Stimulated activated CD4-positive, alpha-beta T cell treated with anti-CD3 and anti-CD28 coated beads, Interleukin-1b, Interleukin-23, amount 100 ng/mL, for 1 hour (primary cell): ENCODE results near the gene JPT2.

Source experiments
- DNase-seq, 2 donors: peaks; one replicate each; pipeline ENCODE4 v3.0.0-alpha.2; 2020; ENCODE audit warnings: low read depth in 2 of 2

JPT2 gene

DNA sequence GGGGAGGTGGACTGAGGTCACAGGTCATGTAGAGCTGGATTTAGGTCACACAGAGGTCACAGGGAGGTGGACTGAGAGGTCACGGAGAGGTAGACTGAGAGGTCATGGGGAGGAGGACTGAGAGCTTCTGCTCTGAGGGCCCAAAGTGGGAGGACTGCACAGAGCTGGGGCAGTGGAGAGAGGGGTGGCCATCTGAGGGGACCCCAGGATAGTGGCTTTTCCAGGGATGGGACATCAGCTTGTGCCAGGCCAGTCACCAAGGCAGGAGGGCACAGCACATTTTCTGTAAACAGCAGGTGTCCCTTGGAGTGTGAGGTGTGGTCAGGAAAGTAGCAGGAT lies 26.1 kb upstream of the JPT2 start:
- DNase-seq = no peak

DNA sequence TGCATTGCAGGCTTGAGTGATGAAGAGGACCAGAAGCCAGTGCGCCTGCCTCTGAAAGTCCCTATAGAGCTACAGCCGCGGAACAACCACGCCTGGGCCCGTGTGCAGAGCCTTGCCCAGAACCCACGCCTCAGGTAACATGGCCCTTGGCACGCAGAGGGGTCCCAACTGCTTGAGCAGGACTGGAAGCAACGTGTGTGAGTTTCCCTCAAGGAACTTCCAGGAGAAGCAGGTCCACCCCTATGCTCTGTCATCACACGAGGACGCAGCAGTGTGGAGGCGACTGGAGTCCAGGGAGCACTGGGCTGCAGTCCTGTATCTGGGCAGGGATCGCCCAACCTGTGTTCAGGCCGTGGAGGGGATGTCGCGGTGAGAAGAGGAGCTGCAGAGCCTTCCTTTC lies 25.1 kb upstream of the JPT2 start:
- DNase-seq = no peak

DNA sequence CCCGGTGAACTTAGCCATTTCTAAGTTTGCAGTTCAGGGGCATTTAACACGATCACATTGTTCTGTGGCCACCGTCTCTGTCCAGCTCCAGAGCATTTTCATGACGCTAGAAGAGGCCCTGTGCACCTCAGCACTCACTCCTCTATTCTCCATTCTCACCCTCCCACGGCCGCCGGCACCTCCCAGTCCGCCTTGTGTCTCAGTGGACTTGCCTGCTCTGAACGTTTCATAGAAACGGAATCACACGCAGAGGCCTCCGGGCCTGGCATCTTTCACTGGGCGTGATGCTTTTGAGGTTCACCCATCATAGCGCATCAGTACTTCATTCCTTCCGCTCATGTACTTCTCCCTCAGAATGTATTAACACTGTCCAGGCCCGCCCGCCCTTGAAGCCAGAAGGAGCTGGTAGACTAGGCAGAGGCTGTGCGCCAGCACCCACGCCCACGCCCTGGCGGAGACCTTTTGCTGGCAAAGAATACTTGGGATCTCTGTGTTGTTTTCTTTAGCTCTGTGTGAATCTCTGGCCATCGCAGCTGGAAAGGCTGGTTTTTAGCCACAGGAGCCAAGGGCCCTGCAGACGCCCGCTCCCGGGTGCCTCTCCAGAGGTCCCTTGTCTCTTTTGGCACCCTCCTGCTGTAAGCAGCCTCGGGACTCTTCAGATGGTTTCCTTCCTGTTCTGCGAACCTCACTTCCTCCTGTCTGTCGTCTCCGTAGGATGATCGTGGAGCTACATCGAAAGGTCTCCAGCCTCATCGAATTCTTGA lies 23.4 kb upstream of the JPT2 start:
- no peak for DNase-seq

DNA sequence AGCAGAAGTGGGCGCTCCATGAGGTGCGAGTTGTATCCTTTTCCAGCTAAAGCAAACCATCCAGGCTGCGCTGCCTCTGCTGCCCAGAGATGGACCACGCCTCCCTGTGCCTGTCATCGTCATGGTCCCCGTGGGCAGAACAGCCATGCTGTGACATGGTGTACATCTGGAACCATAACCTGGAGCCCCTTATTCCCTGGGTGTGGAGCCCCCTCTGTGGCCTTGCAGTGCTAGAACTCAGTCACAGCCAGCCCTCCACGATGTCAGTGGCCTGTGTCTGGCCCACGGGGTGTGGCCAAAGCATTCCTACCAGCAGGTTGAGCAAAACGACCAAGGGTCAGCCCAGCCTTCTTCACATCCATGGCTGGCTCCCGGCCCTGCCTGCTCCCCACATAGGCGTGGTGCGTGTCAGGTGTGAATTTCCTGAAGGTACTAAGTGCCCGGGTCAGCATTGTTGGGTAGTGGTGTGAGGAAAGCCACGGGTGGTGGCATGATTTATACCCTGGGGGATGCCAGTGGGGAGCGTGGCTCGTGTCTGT lies 22.7 kb upstream of the JPT2 start:
- DNase-seq = no peak

DNA sequence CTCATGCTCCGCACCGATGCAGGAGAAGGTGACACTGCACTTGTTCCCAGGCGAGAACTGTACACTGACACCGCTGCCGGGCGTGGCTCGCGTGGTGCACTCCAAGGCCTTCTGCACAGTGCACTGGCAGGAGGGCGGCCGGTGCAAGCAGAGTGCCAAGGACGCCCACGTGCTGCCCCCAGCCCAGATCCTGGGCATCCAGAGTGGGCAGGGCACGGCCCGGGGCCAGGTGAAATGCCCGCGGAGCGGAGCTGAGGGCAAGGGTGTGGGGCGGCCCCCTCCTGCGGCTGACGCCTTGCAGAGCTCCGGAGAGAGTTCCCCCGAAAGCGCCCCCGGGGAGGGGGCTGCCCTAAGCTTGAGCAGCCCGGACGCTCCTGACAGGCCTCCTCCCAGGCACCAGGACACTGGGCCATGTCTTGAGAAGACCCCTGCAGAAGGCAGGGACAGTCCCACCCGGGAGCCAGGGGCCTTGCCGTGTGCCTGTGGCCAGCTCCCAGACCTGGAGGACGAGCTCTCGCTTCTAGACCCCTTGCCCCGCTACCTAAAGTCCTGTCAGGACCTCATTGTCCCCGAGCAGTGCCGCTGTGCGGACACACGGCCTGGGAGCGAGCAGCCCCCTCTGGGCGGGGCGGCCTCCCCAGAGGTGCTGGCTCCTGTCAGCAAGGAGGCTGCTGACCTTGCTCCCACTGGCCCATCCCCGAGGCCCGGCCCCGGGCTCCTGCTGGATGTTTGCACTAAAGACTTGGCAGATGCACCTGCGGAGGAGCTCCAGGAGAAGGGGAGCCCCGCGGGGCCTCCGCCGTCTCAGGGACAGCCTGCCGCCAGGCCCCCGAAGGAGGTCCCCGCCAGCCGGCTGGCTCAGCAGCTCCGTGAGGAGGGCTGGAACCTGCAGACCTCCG lies 21.9 kb upstream of the JPT2 start:
- DNase-seq = no peak

DNA sequence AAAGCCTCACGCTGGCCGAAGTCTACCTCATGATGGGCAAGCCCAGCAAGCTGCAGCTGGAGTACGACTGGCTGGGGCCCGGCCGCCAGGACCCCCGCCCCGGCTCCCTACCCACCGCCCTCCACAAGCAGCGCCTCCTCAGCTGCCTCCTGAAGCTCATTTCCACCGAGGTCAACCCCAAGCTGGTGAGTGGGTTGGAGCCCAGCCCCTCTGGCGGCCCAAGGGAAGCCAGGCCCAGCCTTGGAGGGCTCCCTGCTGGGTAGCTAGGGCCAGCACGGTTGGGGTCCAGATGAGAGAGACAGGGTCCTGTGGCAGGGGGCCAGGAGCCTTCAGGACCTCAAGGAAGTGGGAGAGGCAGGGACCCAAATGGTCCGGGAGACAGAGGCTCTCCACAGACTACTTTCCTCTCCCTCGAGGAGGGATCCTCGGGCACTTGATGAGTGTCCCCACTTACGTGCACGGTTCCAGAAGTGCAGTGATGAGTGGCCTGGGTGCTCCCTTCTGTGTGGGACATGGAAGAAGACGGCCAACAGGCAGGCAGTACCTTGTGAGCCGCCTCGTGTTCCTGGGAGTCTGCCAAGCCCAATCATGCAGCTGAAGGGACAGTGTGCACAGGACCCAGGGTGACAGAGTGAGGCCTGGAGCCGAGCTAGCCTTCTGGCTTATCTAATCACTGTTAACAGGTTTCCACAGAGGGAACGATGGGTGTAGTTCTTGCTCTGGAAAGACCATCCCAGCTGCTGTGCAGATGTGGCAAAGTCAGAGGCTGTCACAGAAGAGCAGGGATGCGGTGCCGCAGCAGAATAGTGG lies 21.1 kb upstream of the JPT2 start:
- no peak for DNase-seq

DNA sequence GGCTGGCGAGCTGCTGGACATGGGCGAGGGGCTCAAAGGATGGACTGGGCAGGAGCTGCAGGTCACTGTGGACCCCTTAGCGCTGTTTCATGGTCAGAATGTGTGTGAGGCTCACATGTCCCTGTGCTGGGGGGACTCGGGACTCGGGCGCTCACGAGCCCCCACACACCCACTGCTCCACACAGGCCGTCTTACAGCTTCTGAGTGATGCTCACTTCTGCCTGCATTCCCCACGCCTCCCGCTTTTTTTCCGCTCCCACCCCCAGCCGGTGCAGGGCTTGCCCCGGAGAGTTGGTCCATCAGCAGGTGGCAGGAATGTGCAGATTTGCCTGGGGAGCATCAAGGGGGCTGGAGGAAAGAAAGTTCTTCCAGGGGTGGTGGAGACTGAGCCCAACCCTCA lies 20.2 kb upstream of the JPT2 start:
- DNase-seq = no peak

DNA sequence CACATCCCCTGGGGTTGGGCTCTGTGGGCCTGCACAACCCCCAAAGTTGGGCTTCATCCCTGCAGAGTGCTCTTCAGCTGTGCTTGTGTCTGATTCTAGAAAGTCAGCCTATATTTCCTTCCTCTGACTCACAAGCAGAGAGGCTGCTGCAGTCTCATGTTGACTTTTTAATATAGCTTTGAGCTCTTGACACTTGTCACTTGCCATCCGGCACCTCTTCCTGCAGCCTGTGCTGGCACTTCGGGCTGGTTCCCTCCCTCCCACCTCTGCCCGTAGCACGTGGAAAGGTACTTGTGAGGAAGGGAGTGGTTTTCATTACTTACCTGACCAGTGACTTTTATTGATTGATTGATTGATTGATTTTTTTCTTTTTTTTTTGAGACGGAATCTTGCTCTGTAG lies 19.0 kb upstream of the JPT2 start:
- no peak for DNase-seq

DNA sequence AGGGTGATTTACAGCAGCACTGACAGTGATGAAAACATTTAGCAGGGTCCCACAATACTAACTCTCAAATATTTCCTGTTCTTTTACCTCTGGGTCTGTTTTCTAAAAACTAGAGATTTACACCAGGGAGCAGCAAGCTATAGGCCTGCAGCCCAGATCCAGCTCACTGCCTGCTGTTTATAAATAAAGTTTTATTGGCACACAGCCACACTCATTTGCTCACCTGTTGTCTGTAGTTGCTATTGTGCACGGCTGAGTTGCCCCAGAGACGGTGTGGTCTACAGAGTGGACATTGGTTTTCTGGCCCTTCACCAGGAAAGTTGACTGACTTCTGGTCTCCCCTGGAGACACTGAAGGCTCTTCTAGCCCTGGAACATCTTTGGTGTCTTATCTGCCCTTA lies 16.3 kb upstream of the JPT2 start:
- DNase-seq = no peak

DNA sequence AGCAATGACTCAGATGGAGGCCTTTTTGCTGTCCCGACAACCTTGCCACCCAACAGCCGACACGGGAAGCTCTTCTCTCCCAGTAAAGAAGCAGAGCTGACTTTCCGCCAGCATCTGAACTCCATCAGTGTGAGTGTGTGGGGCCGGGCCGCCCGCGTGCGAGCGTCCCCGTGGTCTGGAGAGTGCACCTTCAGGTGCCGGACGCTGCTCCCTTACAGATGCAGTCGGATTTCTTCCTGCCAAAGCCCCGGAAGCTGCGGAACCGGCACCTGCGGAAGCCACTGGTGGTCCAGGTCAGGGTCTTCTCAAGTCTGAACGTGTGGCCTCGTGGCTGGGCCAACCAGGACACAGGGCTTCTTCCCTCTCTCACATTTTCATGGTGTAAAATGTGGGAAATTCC lies 15.5 kb upstream of the JPT2 start:
- no peak for DNase-seq

DNA sequence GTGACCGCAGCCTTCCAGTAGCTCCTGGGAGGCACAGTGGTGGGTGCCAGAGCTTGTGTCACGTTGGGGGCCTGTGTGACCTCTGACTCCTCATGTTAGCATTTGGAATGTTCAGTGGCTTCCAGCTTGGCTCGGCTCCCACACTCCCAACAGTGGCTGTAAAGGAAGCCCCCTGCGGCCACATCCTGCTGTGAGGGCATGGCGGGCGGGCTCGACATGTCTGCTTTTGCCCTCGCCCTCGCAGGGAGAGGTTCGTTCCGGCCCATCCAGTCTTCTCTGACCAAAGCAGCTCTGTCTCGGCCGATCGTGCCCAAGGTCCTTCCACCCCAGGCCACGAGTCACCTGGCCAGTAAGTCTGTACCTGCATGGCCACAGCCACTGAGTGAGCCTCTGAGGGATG lies 12.2 kb upstream of the JPT2 start:
- no peak for DNase-seq

DNA sequence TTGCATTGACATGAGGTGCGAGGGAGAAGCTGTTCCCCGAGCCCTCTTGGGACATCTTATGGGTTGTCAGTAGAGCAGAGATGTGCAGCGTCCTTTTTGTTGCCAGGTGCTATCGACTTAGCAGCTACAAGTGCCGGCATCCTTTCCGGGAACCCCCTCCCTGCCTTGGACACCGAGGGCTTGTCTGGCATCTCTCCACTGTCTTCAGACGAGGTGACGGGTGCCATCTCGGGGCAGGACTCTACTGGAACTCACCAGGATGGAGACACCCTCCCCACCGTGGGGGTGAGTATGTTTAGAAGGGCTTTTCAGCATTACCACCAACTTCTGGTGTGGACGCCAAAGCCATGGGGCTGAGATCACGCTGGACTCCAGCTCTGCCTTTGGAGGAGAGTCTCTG lies 11.8 kb upstream of the JPT2 start:
- no peak for DNase-seq

DNA sequence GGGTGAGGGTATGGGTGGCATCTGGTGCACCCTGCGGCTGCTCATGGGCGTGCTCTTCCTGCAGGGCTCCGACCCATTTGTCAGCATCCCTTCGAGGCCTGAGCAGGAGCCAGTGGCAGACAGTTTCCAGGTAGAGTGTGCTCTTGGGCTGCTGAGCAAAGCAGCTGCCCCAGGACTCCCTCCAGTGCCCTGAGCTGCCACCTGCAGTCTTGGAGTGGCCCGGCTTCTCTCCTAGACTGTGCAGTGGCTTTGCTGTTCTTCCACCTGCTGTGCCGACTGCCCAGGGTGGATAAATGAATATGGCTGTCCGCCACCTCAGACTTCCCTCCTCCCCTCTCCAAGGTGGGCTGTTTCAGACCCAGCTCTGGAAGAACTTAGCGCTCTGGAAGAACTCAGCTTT lies 10.8 kb upstream of the JPT2 start:
- DNase-seq = no peak

DNA sequence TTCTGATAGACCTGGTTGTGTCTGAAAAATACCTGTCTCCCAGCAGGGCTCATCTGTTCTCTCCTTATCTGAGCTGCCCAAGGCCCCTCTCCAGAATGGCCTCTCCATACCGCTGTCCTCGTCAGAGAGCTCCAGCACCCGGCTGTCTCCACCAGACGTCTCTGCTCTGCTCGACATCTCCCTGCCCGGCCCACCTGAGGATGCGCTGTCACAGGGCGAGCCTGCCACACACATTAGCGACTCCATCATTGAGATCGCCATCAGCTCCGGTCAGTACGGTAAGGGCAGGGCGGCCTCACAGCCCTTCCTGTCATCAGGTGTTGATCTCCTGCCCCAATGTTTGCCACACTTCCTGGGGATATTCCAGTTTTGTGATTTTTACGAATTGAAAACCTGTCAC lies 10.2 kb upstream of the JPT2 start:
- DNase-seq = no peak

DNA sequence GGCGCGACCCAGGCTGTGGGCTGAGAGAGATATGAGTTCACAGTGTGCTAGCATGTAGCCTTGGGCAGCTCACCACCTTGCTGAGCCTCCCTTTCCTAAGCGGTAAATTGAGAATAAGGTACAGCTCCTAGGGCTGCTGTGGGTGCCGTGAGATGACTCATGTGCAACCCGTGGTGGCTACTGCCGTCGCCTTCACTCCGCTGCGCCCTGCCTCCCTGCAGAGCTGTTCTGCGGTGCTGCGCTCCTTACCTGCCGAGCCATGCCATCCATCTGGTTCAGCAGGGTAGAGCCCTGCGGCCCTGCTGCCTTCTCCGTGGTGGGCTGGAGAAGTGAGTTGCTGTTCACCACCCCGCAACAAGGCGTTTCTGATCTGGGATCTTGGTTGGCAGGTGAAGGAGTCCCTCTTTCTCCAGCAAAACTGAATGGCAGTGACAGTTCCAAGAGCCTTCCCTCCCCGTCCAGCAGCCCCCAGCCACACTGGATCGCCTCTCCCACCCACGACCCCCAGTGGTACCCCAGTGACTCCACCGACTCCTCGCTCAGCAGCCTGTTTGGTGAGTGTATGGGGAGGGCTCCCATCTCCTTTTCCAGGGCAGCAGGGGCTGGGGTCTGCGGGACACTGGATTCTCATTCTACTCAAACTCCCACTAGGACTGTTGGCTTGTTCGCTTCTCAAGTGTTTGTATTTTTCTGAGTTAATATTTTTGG lies 9.3 kb upstream of the JPT2 start:
- no peak for DNase-seq

DNA sequence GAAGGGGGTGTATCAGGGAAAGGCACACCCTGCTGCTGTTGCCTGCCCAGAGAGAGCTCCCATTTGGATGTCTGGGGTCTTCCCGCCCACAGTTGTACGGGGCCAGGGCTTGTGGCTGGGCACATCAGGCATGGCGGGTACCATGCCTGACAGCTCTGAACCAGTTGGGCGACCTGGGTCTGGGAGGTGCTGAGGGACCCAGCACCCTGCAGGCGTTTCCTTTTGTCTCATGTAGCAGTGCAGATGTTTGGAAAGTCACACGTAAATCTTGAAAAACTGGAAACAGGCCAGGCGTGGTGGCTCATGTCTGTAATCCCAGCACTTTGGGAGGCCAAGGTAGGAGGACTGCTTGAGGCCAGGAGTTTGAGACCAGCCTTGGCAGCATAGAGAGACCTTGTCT lies 8.4 kb upstream of the JPT2 start:
- no peak for DNase-seq

DNA sequence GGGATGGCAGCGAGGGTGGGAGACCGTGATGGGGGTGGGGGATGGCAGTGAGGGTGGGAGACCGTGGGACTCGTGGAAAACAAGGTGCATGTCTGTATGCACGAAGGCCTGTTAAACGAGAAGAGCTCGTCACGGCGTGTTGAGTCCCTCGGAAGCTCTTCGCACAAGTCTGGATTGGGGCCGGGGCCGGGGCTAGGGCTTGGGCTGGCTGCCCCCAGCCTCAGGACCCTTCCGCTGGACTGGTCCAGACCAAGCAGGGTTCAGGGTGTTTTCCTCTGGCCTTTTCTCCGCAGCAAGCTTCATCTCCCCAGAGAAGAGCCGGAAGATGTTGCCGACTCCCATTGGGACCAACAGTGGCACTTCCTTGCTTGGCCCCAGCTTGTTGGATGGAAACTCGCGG lies 7.7 kb upstream of the JPT2 start:
- DNase-seq = no peak

DNA sequence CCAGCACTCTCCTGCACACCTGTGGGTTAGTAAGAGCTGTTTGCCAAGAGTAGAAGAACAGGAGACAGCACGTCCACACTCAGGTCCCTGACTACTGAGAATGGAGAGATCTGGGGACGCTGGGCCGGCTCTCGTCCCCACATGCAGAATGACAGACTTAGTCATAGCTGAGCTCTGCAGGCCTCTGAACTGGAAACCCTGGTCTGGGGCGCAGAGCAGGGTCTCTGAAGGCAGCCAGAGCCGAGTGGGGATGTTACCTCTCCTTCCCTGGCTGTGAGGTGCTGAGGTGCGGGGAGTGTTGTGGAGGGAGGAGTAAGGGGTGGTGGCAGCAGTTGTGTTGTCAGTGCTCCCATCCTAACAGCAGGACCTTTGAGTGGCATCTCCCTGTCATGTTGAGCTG lies 7.2 kb upstream of the JPT2 start:
- DNase-seq = no peak

DNA sequence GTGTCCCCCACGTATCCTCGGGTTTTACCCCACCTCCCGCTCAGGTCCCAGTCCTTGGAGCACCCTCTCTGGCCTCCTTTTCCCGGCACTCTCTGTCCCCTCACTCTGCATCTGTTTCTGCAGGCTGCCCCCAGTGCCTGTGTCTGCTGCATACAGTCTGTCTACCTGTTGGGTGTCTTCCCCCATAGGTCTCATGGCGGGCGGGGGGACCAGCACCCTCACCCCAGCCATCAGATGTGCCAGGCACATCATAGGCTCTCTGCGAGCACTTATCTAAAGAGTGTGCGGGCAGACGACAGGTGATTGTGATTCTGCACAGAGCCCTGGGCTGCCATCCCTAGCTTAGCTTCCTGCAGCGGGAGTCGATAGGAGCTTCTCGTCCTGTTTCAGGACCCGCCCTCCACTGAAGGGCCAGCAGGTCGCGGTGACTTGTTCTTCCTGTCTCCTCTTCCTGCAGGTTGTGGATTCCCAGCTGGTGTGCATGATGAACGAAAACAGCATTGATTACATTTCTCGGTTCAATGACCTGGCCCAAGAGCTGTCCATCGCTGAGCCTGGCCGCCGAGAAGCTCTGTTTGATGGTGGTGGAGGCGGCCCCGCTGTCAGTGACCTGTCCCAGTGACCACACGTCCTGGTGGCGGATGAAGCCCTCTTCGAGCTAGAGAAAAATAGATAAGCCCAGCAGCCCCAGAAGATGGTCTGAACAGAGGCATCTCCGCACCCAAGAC lies 4.5 kb upstream of the JPT2 start:
- no peak for DNase-seq

DNA sequence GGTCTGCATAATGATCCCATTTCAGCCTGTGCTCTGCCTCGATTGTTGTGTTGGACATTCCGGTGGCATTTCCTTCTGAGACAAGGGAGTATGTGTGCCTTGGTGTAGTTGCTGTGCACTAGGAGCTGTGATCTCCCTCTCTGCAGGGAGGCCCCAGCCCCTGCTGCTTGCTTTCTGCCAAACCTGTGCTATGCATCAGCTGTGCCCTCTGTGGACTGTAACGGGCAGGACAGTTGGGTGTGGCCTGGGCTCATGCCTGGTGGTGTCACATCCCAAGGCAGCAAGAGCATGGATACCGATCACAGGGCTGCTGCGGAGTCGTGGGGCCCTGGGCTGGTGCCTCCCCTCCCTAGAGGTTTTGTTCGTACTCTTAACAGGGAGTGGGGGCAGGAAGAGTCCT lies 3.8 kb upstream of the JPT2 start:
- no peak for DNase-seq
